NCI-H1436 treated with DMSO at 0.1 percent for 48 hours (cell line): Measurements from ENCODE around the gene PRICKLE2.

Experiments used
- DNase-seq: peaks from one replicate; lab custom pipeline; 2025; lab: John Stamatoyannopoulos, UW

The PRICKLE2 gene

GRCh38 chr3:64224826-64225610 lies at the start of gene PRICKLE2:
Gene PRICKLE2 (minus strand): TSS chr3:64225466. CDS start chr3:64198927, 26,539 bp downstream.
- no peak for DNase-seq

GRCh38 chr3:64272842-64273241 lies 47.6 kb upstream of the PRICKLE2 start:
- DNase-seq = no peak

GRCh38 chr3:64272271-64272670 lies 47.0 kb upstream of the PRICKLE2 start:
- no peak for DNase-seq

- DNase-seq = no peak
Observed at GRCh38 chr3:64271631-64272030, 46.4 kb upstream of the PRICKLE2 start.

- no peak for DNase-seq
Observed at GRCh38 chr3:64270866-64271260, 45.6 kb upstream of the PRICKLE2 start.

GRCh38 chr3:64270142-64270865 lies 45.0 kb upstream of the PRICKLE2 start:
- DNase-seq = no peak

- DNase-seq = no peak
Observed at GRCh38 chr3:64268926-64269325, 43.7 kb upstream of the PRICKLE2 start.

- DNase-seq = no peak
Observed at GRCh38 chr3:64267721-64268604, 42.7 kb upstream of the PRICKLE2 start.

GRCh38 chr3:64266983-64267382 lies 41.7 kb upstream of the PRICKLE2 start:
- no peak for DNase-seq

- no peak for DNase-seq
Observed at GRCh38 chr3:64266065-64266931, 41.0 kb upstream of the PRICKLE2 start.

GRCh38 chr3:64265646-64266045 lies 40.4 kb upstream of the PRICKLE2 start:
- DNase-seq = no peak

- DNase-seq = no peak
Observed at GRCh38 chr3:64264501-64265109, 39.3 kb upstream of the PRICKLE2 start.

- no peak for DNase-seq
Observed at GRCh38 chr3:64262574-64263114, 37.4 kb upstream of the PRICKLE2 start.

- no peak for DNase-seq
Observed at GRCh38 chr3:64260431-64260830, 35.2 kb upstream of the PRICKLE2 start.

- no peak for DNase-seq
Observed at GRCh38 chr3:64259636-64260035, 34.4 kb upstream of the PRICKLE2 start.

- DNase-seq = no peak
Observed at GRCh38 chr3:64257100-64257755, 32.0 kb upstream of the PRICKLE2 start.

GRCh38 chr3:64255741-64256340 lies 30.6 kb upstream of the PRICKLE2 start:
- no peak for DNase-seq

GRCh38 chr3:64254443-64254842 lies 29.2 kb upstream of the PRICKLE2 start:
- DNase-seq = no peak

- DNase-seq = no peak
Observed at GRCh38 chr3:64253689-64254088, 28.4 kb upstream of the PRICKLE2 start.

GRCh38 chr3:64251019-64251418 lies 25.8 kb upstream of the PRICKLE2 start:
- DNase-seq = no peak
